ENCODE data around the gene SDCBP2.

DNA sequence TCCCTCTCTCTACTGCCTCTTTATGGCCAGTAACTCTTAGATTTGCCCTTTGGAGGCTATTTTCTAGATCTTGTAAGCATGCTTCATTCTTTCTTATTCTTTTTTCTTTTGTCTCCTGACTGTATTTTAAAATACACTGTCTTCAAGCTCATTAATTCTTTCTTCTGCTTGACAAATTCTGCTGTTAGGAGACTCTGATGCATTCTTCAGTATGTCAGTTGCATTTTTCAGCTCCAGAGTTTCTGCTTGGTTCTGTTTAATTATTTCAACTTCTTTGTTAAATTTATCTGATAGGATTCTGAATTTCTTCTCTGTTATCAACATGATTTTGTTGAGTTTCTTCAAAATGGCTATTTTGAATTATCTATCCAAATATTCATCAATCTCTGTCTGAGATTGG lies 25.0 kb upstream of the SDCBP2 start:
- TF ChIP-seq CTCF (IDR thresholded peaks at IDR 0.05) (no peak), POLR2A (IDR thresholded peaks at IDR 0.05) (no peak)

Data from heart left ventricle (tissue), 13 donors.